Measurements from ENCODE around the gene C16orf89.

The C16orf89 gene

GRCh38 chr16:5002699-5003143, 63.0 kb downstream of the C16orf89 start:
- DNase-seq: no peak

- DNase-seq: no peak
These were observed 63.8 kb downstream of the C16orf89 start for GRCh38 chr16:5001986-5002385.

GRCh38 chr16:5001571-5001970, 64.2 kb downstream of the C16orf89 start:
- DNase-seq: no peak

GRCh38 chr16:5000573-5001001, 65.2 kb downstream of the C16orf89 start:
- no peak for DNase-seq

- DNase-seq: no peak
These were observed 70.9 kb downstream of the C16orf89 start for GRCh38 chr16:4994719-4995434.
